NCI-H1105 treated with DMSO at 0.1 percent for 48 hours (cell line): ENCODE measurements around the gene DDX51.

Source experiments
- DNase-seq: peaks from one replicate; lab custom pipeline; 2025; lab: John Stamatoyannopoulos, UW

The DDX51 gene

GRCh38 chr12:132166801-132167591 is 22.9 kb upstream of the DDX51 start:
- DNase-seq = no peak

- DNase-seq = no peak
Observed at GRCh38 chr12:132166093-132166492, 22.0 kb upstream of the DDX51 start.

GRCh38 chr12:132165584-132165983 is 21.5 kb upstream of the DDX51 start:
- no peak for DNase-seq

GRCh38 chr12:132164426-132164825 is 20.3 kb upstream of the DDX51 start:
- no peak for DNase-seq

- no peak for DNase-seq
Observed at GRCh38 chr12:132163911-132164288, 19.8 kb upstream of the DDX51 start.

- peak; percentile 41 for DNase-seq
Observed at GRCh38 chr12:132163041-132163910, 19.2 kb upstream of the DDX51 start.

- peak; percentile 68 for DNase-seq
Observed at GRCh38 chr12:132162508-132163031, 18.5 kb upstream of the DDX51 start.

GRCh38 chr12:132161796-132162507 is 17.8 kb upstream of the DDX51 start:
- DNase-seq = no peak

GRCh38 chr12:132161036-132161781 is 17.1 kb upstream of the DDX51 start:
- no peak for DNase-seq

GRCh38 chr12:132160601-132161035 is 16.5 kb upstream of the DDX51 start:
- no peak for DNase-seq

- no peak for DNase-seq
Observed at GRCh38 chr12:132160016-132160415, 15.9 kb upstream of the DDX51 start.

GRCh38 chr12:132159555-132160003 is 15.5 kb upstream of the DDX51 start:
- DNase-seq = no peak

- peak; percentile 20 for DNase-seq
Observed at GRCh38 chr12:132158677-132159554, 14.8 kb upstream of the DDX51 start.

GRCh38 chr12:132157733-132158409 is 13.8 kb upstream of the DDX51 start:
- no peak for DNase-seq

- DNase-seq = no peak
Observed at GRCh38 chr12:132156573-132157325, 12.6 kb upstream of the DDX51 start.

- DNase-seq = no peak
Observed at GRCh38 chr12:132155771-132156572, 11.9 kb upstream of the DDX51 start.

- no peak for DNase-seq
Observed at GRCh38 chr12:132154941-132155770, 11.0 kb upstream of the DDX51 start.
